GM12878 (cell line): ENCODE data around the gene FBXL15. TPM values are rescaled to one million over a fixed set of nuclear protein-coding genes. Genes with fewer than 3 reads are reported as not detected.

Source experiments
- ATAC-seq: fragments of 200-7000 bp; cut with Tn5 transposase; 3 replicates; pipeline ENCODE4 v1.9.1; 2020; ENCODE audit warnings: mild to moderate bottlenecking, moderate library complexity
- BruUV-seq: library from RNA; stranded (reverse); fragments of 400-500 nt; replicated peaks from 2 replicates; lab custom pipeline; 2021; lab: Mats Ljungman, UMichigan
- CTCF ChIA-PET: fragments of 300-600 bp; sonication (Branson Sonifier 250); formaldehyde crosslinking; extraction: SDS; loops from one replicate; lab custom pipeline; 2021; ENCODE audit warnings: inconsistent platforms; lab: Yijun Ruan, JAX
- POLR2A ChIA-PET: fragments of 350-600 bp; formaldehyde crosslinking; extraction: SDS; loops from one replicate; lab custom pipeline; 2021; ENCODE audit warnings: inconsistent platforms; lab: Charles Lee
- RAD21 ChIA-PET: fragments of 300-600 bp; sonication (Branson Sonifier 250); formaldehyde crosslinking; loops from one replicate; lab custom pipeline; 2023; ENCODE audit warnings: antibody characterized with exemption; ENCODE audit not compliant: unreplicated experiment; lab: Charles Lee
- SMC1A ChIA-PET: fragments of 300-600 bp; sonication (Branson Sonifier 250); formaldehyde crosslinking; loops from one replicate; lab custom pipeline; 2023; ENCODE audit not compliant: unreplicated experiment, uncharacterized antibody; lab: Charles Lee
- DNase-seq: peaks from one replicate; pipeline ENCODE4 v3.0.0-alpha.2; 2011; ENCODE audit warnings: low read depth, low spot score
- FAIRE-seq: peaks from 3 replicates; lab custom pipeline; 2011; peaks lifted over from hg19 to GRCh38; lab: Jason Lieb, UNC
- H2AFZ ChIP-seq: 2 replicates; pipeline ENCODE4 v1.6.0; 2011; ENCODE audit warnings: low read depth, low read length, control low read depth; ENCODE audit not compliant: control insufficient read depth
- H3K27ac ChIP-seq: 2 replicates; pipeline ENCODE4 v1.5.1; 2011; ENCODE audit warnings: control low read depth; ENCODE audit not compliant: control insufficient read depth, insufficient read depth
- H3K27me3 ChIP-seq, 2 experiments: replicated peaks in 1 of 2; 2 replicates each; pipeline versions ENCODE4 v1.6.0 to v1.6.1; 2011; ENCODE audit warnings: low read length in 1 of 2; ENCODE audit not compliant: control insufficient read depth in 2 of 2, insufficient read depth in 2 of 2
- H3K36me3 ChIP-seq, 2 experiments: 2 replicates each; pipeline ENCODE4 v1.5.1; 2011; ENCODE audit warnings: low read length in 1 of 2; ENCODE audit not compliant: control insufficient read depth in 2 of 2, insufficient read depth in 2 of 2
- H3K4me1 ChIP-seq: 2 replicates; pipeline ENCODE4 v1.6.1; 2011; ENCODE audit warnings: mild to moderate bottlenecking, low read length, moderate library complexity, mixed read lengths; ENCODE audit not compliant: control insufficient read depth, insufficient read depth
- H3K4me2 ChIP-seq: 2 replicates; pipeline ENCODE4 v1.6.0; 2011; ENCODE audit warnings: control low read depth; ENCODE audit not compliant: control insufficient read depth, insufficient read depth
- H3K4me3 ChIP-seq: fragments of 200-600 bp; sonication (generic); 2 replicates; pipeline ENCODE4 v1.5.1; 2016
- H3K79me2 ChIP-seq: 2 replicates; pipeline ENCODE4 v1.6.0; 2011; ENCODE audit warnings: low read length; ENCODE audit not compliant: control insufficient read depth, insufficient read depth
- H3K9ac ChIP-seq: 2 replicates; pipeline ENCODE4 v1.8.0; 2011; ENCODE audit warnings: low read length, control low read depth, mixed read lengths; ENCODE audit not compliant: control insufficient read depth, insufficient read depth
- H3K9me3 ChIP-seq: replicated peaks from 3 replicates; pipeline ENCODE4 v1.5.1; 2011; ENCODE audit warnings: mild to moderate bottlenecking, low read length; ENCODE audit not compliant: control insufficient read depth, insufficient read depth
- H4K20me1 ChIP-seq: 2 replicates; pipeline ENCODE4 v1.6.0; 2011; ENCODE audit not compliant: control insufficient read depth, insufficient read depth
- ATF7 ChIP-seq: fragments of 450-650 bp; IDR thresholded peaks from 2 replicates; pipeline ENCODE4 v1.6.1; 2016; ENCODE audit warnings: low read depth, mild to moderate bottlenecking
- CBX5 ChIP-seq: sonication (generic); IDR thresholded peaks from 2 replicates; pipeline ENCODE4 v1.6.1; 2016; ENCODE audit warnings: low read depth, moderate library complexity, mild to moderate bottlenecking, inconsistent platforms
- ETV6 ChIP-seq, 2 experiments: fragments of 450-650 bp in 1 of 2; IDR thresholded peaks in 1 of 2; conservative IDR thresholded peaks in 1 of 2; 2 replicates each; pipeline ENCODE4 v1.6.1; 2014; ENCODE audit warnings: antibody characterized with exemption in 1 of 2, borderline replicate concordance in 1 of 2, low read depth in 1 of 2, mild to moderate bottlenecking in 1 of 2, moderate library complexity in 1 of 2
- EZH2 ChIP-seq: IDR thresholded peaks from 2 replicates; pipeline ENCODE4 v1.6.1; 2012; ENCODE audit warnings: low read depth, mild to moderate bottlenecking, control low read depth, inconsistent platforms, low read length, borderline replicate concordance; ENCODE audit not compliant: control insufficient read depth
- HDAC2 ChIP-seq: fragments of 200-600 bp; sonication (generic); IDR thresholded peaks from 2 replicates; pipeline ENCODE4 v1.6.1; 2017
- IRF5 ChIP-seq: fragments of 450-650 bp; IDR thresholded peaks from 2 replicates; pipeline ENCODE4 v1.6.1; 2017; ENCODE audit warnings: borderline replicate concordance
- JUNB ChIP-seq: IDR thresholded peaks from 2 replicates; pipeline ENCODE4 v1.6.1; 2016; ENCODE audit warnings: antibody characterized with exemption, mild to moderate bottlenecking
- PML ChIP-seq: IDR thresholded peaks from 2 replicates; pipeline ENCODE4 v1.6.1; 2012; ENCODE audit warnings: low read length, inconsistent platforms
- POLR2AphosphoS5 ChIP-seq: IDR thresholded peaks from 2 replicates; pipeline ENCODE4 v1.6.1; 2011; ENCODE audit warnings: mild to moderate bottlenecking, low read length, inconsistent platforms
- SIN3A ChIP-seq: IDR thresholded peaks from 2 replicates; pipeline ENCODE4 v1.6.1; 2012; ENCODE audit warnings: low read depth, low read length, improper control_type of control experiment
- SMARCA5 ChIP-seq: fragments of 450-650 bp; IDR thresholded peaks from 2 replicates; pipeline ENCODE4 v1.6.1; 2017; ENCODE audit warnings: mild to moderate bottlenecking
- SMC3 ChIP-seq: IDR thresholded peaks from 2 replicates; pipeline ENCODE4 v1.6.1; 2011; ENCODE audit warnings: low read length, improper control_type of control experiment, borderline replicate concordance
- SRF ChIP-seq, 2 experiments: IDR thresholded peaks; 2 replicates each; pipeline ENCODE4 v1.6.1; 2011; ENCODE audit warnings: low read depth in 2 of 2, low read length in 2 of 2, mild to moderate bottlenecking in 1 of 2, moderate library complexity in 1 of 2
- ZBTB4 ChIP-seq: fragments of 450-650 bp; formaldehyde crosslinking; IDR thresholded peaks from 2 replicates; pipeline ENCODE4 v1.4.0; 2022; ENCODE audit warnings: mild to moderate bottlenecking, moderate library complexity
- WGBS: methylation state at CpG from one replicate; pipeline ENCODE4 v1.1.6; 2016; ENCODE audit warnings: low lambda C conversion rate; ENCODE audit not compliant: insufficient replicate concordance, insufficient coverage; ENCODE audit errors: missing lambda C conversion rate; 5-methylcytosine and 5-hydroxymethylcytosine counted together
- in situ Hi-C: fragments of 300-500 bp; cut with MboI; formaldehyde crosslinking; loops from 9 replicates; pipeline ENCODE4 v1.14.3; 2018; ENCODE audit warnings: mixed read lengths
- intact Hi-C: fragments of 100-400 bp; cut with micrococcal nuclease; formaldehyde crosslinking; loops from one replicate; pipeline ENCODE4 v1.14.2; 2022; ENCODE audit not compliant: unreplicated experiment
- polyA plus RNA-seq, 11 experiments: library from polyadenylated mRNA; depleted of rRNA in 4 of 11; unstranded in 6 of 11; stranded (reverse) in 5 of 11; fragments of >200 nt; fragmentation: Nextera tagmentation in 4 of 11; fragmentation: Illumina TruSeq in 1 of 11; extraction: Ambion mirVana in 4 of 11; extraction: Trizol in 1 of 11; gene quantifications; 1 replicate in 1 of 11; 2 replicates in 10 of 11; pipeline versions ENCODE4 v1.2.1 to v1.2.3, GENCODE V29; 2011 to 2016; ENCODE audit warnings: inconsistent platforms in 2 of 11, missing spikeins in 2 of 11, low read depth in 1 of 11
- total RNA-seq, 4 experiments: library from RNA; depleted of rRNA in 3 of 4; stranded (reverse); fragments of >200 nt in 3 of 4; fragmentation: Illumina TruSeq in 1 of 4; extraction: Trizol in 1 of 4; gene quantifications; 2 replicates each; pipeline versions ENCODE4 v1.2.1 to v1.2.3, GENCODE V29; 2013 to 2021

FBXL15 gene
- total and polyA plus RNA-seq, 10 of the 15 experiments (the other 5 are each of a cell fraction or from before 2014, with no cell fraction given) = 0.13 to 21.3 (median 7.9) TPM

GRCh38 chr10:102413806-102414561 is 6.7 kb upstream of the FBXL15 start:
- Histone ChIP-seq H3K9ac (no peak overlapping the region), H3K27me3 (peaks cover 16 to 17% of the 10 kb centered on the region in 2 experiments), H2AFZ (no peak overlapping the region), H3K4me2 (no peak overlapping the region), H3K27ac (no peak overlapping the region), H3K79me2 (no peaks in the 10 kb centered on the region), H3K9me3 (no peaks in the 10 kb centered on the region), H3K36me3 (no peaks in the 10 kb centered on the region), H3K4me3 (no peak overlapping the region), H4K20me1 (peaks cover 5% of the 10 kb centered on the region; the same call in 1 of the 2 replicates), H3K4me1 (peaks cover 9% of the 10 kb centered on the region)
- TF ChIP-seq SMC3 = no peak
- no peak for TF ChIP-seq HDAC2
- no peak for TF ChIP-seq CBX5
- no peak for TF ChIP-seq SRF (IDR thresholded peaks at IDR 0.05; ENCODE audit: low read depth in 2 of 2, low read length in 2 of 2)
- TF ChIP-seq JUNB = no peak
- TF ChIP-seq EZH2 = no peak
- TF ChIP-seq PML = no peak
- no peak for TF ChIP-seq SIN3A
- no peak for TF ChIP-seq ATF7
- no peak for TF ChIP-seq ETV6 (conservative IDR thresholded peaks at IDR 0.05 in 1 of 2, IDR thresholded peaks at IDR 0.05 in 1 of 2; ENCODE audit: borderline replicate concordance in 1 of 2, low read depth in 1 of 2)
- TF ChIP-seq POLR2AphosphoS5 = no peak
- TF ChIP-seq IRF5 = no peak
- TF ChIP-seq ZBTB4 (CRISPR knock-in tag) = no peak
- no peak for TF ChIP-seq SMARCA5
- WGBS = 49% methylated on average over 14 of the region's 16 CpGs
- in situ Hi-C loops = no loop called here
- DNase-seq (no peak), FAIRE-seq (no peak), ATAC-seq (no peak)
- no TSS peak for BruUV-seq
- ChIA-PET CTCF (interaction anchor here (1.1 to 1.7 kb wide), 2 partner anchors 11 to 65 kb away, joined by 3 to 4 read pairs; no protein-coding TSS in a partner anchor), RAD21 (no interaction called here), SMC1A (no interaction called here), POLR2A (interaction anchor here (0.6 to 2.1 kb wide), 4 partner anchors 10 to 48 kb away, joined by 3 to 9 read pairs (median 3); partner anchors contain the start of gene NFKB2)
- intact Hi-C loops = no loop called here
